ENCODE measurements around the gene INTS11. TPM values are rescaled to one million over a fixed set of nuclear protein-coding genes. Genes with fewer than 3 reads are reported as not detected.

The INTS11 gene
- total RNA-seq, 1 experiment from 2014 or later = 117 TPM

- intact Hi-C loops (cut with micrococcal nuclease; ENCODE audit: unreplicated experiment) = no loop called here
- Mint-ChIP-seq H3K4me3 (ENCODE audit: low read depth, unreplicated experiment) (no peak overlapping the region), H3K27ac (ENCODE audit: unreplicated experiment) (no peak overlapping the region), H3K4me1 (ENCODE audit: low read depth, unreplicated experiment) (no peaks in the 10 kb centered on the region), H3K9me3 (ENCODE audit: low read depth, unreplicated experiment) (no peaks in the 10 kb centered on the region), H3K27me3 (ENCODE audit: unreplicated experiment) (no peaks in the 10 kb centered on the region), H3K36me3 (ENCODE audit: insufficient read depth, unreplicated experiment) (peaks cover 80% of the 10 kb centered on the region)
- CTCF ChIA-PET = no interaction called here
- TF ChIP-seq CTCF (IDR thresholded peaks at IDR 0.05; ENCODE audit: unreplicated experiment) = no peak
- DNase-seq = no peak
- no TSS peak for BruUV-seq (replicated peaks)
Observed at GRCh38 chr1:1310476-1311053, 13.9 kb downstream of the INTS11 start.

GRCh38 chr1:1310109-1310385 is 14.4 kb downstream of the INTS11 start:
- no peak for TF ChIP-seq CTCF (IDR thresholded peaks at IDR 0.05; ENCODE audit: unreplicated experiment)
- DNase-seq = no peak

GRCh38 chr1:1309251-1310108 is 15.0 kb downstream of the INTS11 start:
- TSS peak; percentile 39 for BruUV-seq (replicated peaks)
- Mint-ChIP-seq H3K36me3 (ENCODE audit: insufficient read depth, unreplicated experiment) (peaks cover 75% of the 10 kb centered on the region), H3K27ac (ENCODE audit: unreplicated experiment) (no peak overlapping the region), H3K4me1 (ENCODE audit: low read depth, unreplicated experiment) (no peaks in the 10 kb centered on the region), H3K9me3 (ENCODE audit: low read depth, unreplicated experiment) (no peaks in the 10 kb centered on the region), H3K27me3 (ENCODE audit: unreplicated experiment) (no peaks in the 10 kb centered on the region), H3K4me3 (ENCODE audit: low read depth, unreplicated experiment) (peak overlapping the region; percentile 73)
- CTCF ChIA-PET = interaction anchor here (0.6 kb wide), 1 partner anchor 131 kb away, joined by 3 read pairs; no protein-coding TSS in a partner anchor
- no peak for DNase-seq
- intact Hi-C loops (cut with micrococcal nuclease; ENCODE audit: unreplicated experiment) = no loop called here
- TF ChIP-seq CTCF (IDR thresholded peaks at IDR 0.05; ENCODE audit: unreplicated experiment) = no peak

More at GRCh38 chr1:1310109-1310385, 14.4 kb downstream of the INTS11 start:
- peak overlapping the region; percentile 73 for H3K4me3 Mint-ChIP-seq (ENCODE audit: low read depth, unreplicated experiment)
- H3K36me3 Mint-ChIP-seq (ENCODE audit: insufficient read depth, unreplicated experiment) = peaks cover 75% of the 10 kb centered on the region
- H3K9me3 Mint-ChIP-seq (ENCODE audit: low read depth, unreplicated experiment) = no peaks in the 10 kb centered on the region
- no peaks in the 10 kb centered on the region for H3K27me3 Mint-ChIP-seq (ENCODE audit: unreplicated experiment)
- H3K27ac Mint-ChIP-seq (ENCODE audit: unreplicated experiment) = no peak overlapping the region
- intact Hi-C loops (cut with micrococcal nuclease; ENCODE audit: unreplicated experiment) = no loop called here
- CTCF ChIA-PET = interaction anchor here (0.6 kb wide), 1 partner anchor 130 kb away, joined by 3 read pairs; no protein-coding TSS in a partner anchor
- BruUV-seq (replicated peaks) = no TSS peak
- H3K4me1 Mint-ChIP-seq (ENCODE audit: low read depth, unreplicated experiment) = no peaks in the 10 kb centered on the region

- H3K4me1 Mint-ChIP-seq (ENCODE audit: low read depth, unreplicated experiment) = no peaks in the 10 kb centered on the region
- no TSS peak for BruUV-seq (replicated peaks)
- no peaks in the 10 kb centered on the region for H3K27me3 Mint-ChIP-seq (ENCODE audit: unreplicated experiment)
- H3K27ac Mint-ChIP-seq (ENCODE audit: unreplicated experiment) = no peak overlapping the region
- no peak for TF ChIP-seq CTCF (IDR thresholded peaks at IDR 0.05; ENCODE audit: unreplicated experiment)
- peaks cover 73% of the 10 kb centered on the region for H3K36me3 Mint-ChIP-seq (ENCODE audit: insufficient read depth, unreplicated experiment)
- no peak for DNase-seq
- CTCF ChIA-PET = no interaction called here
- intact Hi-C loops (cut with micrococcal nuclease; ENCODE audit: unreplicated experiment) = no loop called here
- peak overlapping the region; percentile 73 for H3K4me3 Mint-ChIP-seq (ENCODE audit: low read depth, unreplicated experiment)
- no peaks in the 10 kb centered on the region for H3K9me3 Mint-ChIP-seq (ENCODE audit: low read depth, unreplicated experiment)
Observed at GRCh38 chr1:1308756-1309250, 15.7 kb downstream of the INTS11 start.
